HFF-Myc (cell line): ENCODE measurements around the gene KRT15.

Experiments
- DNase-seq: peaks from one replicate; pipeline ENCODE4 v3.0.0-alpha.2; 2011; ENCODE audit warnings: low read depth; ENCODE audit errors: extremely low read depth
- H3K4me3 ChIP-seq: replicated peaks from 2 replicates; pipeline ENCODE4 v1.5.1; 2011; ENCODE audit warnings: low read depth, mild to moderate bottlenecking, control low read depth, low read length
- CTCF ChIP-seq: IDR thresholded peaks from 2 replicates; pipeline ENCODE4 v1.5.1; 2012; ENCODE audit warnings: mild to moderate bottlenecking, low read depth, low read length, control low read depth; ENCODE audit errors: missing control alignments

The KRT15 gene

GRCh38 chr17:41483991-41484826 is 34.5 kb downstream of the KRT15 start:
- no peak for TF ChIP-seq CTCF
- H3K4me3 ChIP-seq = no peak overlapping the region
- no peak for DNase-seq

GRCh38 chr17:41483531-41483930 is 35.2 kb downstream of the KRT15 start:
- TF ChIP-seq CTCF = no peak
- DNase-seq = no peak
- no peak overlapping the region for H3K4me3 ChIP-seq

GRCh38 chr17:41481036-41481435 is 37.7 kb downstream of the KRT15 start, which contains the start of gene KRT35:
KRT35 (minus strand) TSS chr17:41481151; CDS start chr17:41481097, 54 bp downstream.
- no peak for TF ChIP-seq CTCF
- H3K4me3 ChIP-seq = no peak within 1 kb of the TSS
- no peak for DNase-seq

GRCh38 chr17:41480581-41480980 is 38.1 kb downstream of the KRT15 start:
- no peak for DNase-seq
- no peak overlapping the region for H3K4me3 ChIP-seq
- TF ChIP-seq CTCF = no peak

- no peak for DNase-seq
- no peak overlapping the region for H3K4me3 ChIP-seq
- no peak for TF ChIP-seq CTCF
These were observed 38.6 kb downstream of the KRT15 start for GRCh38 chr17:41480136-41480535.

- no peak overlapping the region for H3K4me3 ChIP-seq
- DNase-seq = no peak
- no peak for TF ChIP-seq CTCF
These were observed 40.5 kb downstream of the KRT15 start for GRCh38 chr17:41478237-41478636.
